GM10847 (cell line): ENCODE results near the gene NRK.

ENCODE experiments used
- POLR2A ChIP-seq: IDR thresholded peaks from 2 replicates; pipeline ENCODE4 v1.6.1; 2011; ENCODE audit not compliant: insufficient read length; ENCODE audit errors: extremely low read depth

Gene NRK

GRCh38 chrX:105870445-105870844 is 48.1 kb downstream of the NRK start:
- no peak for TF ChIP-seq POLR2A

GRCh38 chrX:105872941-105873340 is 50.6 kb downstream of the NRK start:
- TF ChIP-seq POLR2A, result no peak

- no peak for TF ChIP-seq POLR2A
Measured at GRCh38 chrX:105874790-105875189, 52.5 kb downstream of the NRK start.

- no peak for TF ChIP-seq POLR2A
Measured at GRCh38 chrX:105876658-105877057, 54.3 kb downstream of the NRK start.

GRCh38 chrX:105880491-105880890 is 58.2 kb downstream of the NRK start:
- TF ChIP-seq POLR2A, result no peak

- TF ChIP-seq POLR2A, result no peak
Measured at GRCh38 chrX:105882581-105883275, 60.4 kb downstream of the NRK start.

- no peak for TF ChIP-seq POLR2A
Measured at GRCh38 chrX:105894721-105895120, 72.4 kb downstream of the NRK start.

GRCh38 chrX:105909576-105909975 is 87.2 kb downstream of the NRK start:
- TF ChIP-seq POLR2A, result no peak

GRCh38 chrX:105910563-105911105 is 88.3 kb downstream of the NRK start:
- TF ChIP-seq POLR2A, result no peak

- TF ChIP-seq POLR2A, result no peak
Measured at GRCh38 chrX:105945266-105945665, 122.9 kb downstream of the NRK start.

GRCh38 chrX:105969487-105969886 is 147.1 kb downstream of the NRK start:
- TF ChIP-seq POLR2A, result no peak

- no peak for TF ChIP-seq POLR2A
Measured at GRCh38 chrX:105972690-105973386, 150.5 kb downstream of the NRK start.

GRCh38 chrX:105973387-105973739 is 151.0 kb downstream of the NRK start:
- TF ChIP-seq POLR2A, result no peak

GRCh38 chrX:105975382-105975781 is 153.0 kb downstream of the NRK start:
- no peak for TF ChIP-seq POLR2A

- no peak for TF ChIP-seq POLR2A
Measured at GRCh38 chrX:105981772-105982485, 159.6 kb downstream of the NRK start.

- TF ChIP-seq POLR2A, result no peak
Measured at GRCh38 chrX:105999294-105999693, 177.0 kb downstream of the NRK start.
